ENCODE results near the gene TAL2.
A peak's percentile ranks its signal among the peaks of the same experiment; 100 is the strongest.

The TAL2 gene

DNA sequence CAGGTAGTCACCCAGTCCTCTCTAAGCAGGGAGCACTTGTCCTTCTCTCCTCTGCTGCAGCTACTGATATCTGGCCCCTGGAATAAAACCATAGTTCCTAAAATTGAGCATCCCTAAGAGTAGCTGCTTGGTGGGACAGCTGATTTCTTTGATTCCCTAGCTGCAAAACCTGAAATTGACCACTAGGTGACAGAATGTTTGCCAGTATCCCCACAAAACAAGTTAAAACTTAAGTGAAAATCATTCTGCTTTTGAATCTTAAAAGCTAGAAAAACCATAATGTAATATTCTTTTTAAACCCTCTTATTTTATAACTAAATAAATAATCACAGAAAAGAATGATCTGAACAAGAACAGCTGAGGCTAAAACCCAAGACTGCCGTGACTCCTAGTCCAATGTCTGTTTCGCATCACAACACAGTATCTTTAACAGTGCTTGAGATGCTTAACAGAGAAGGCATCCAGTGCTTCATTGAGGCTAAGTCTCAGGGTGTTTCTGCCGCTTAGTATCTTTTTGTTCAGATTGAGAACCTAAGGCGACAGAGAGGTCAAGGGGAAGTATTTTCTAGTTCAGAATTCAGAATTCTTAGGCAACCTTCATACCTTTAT is 24.4 kb upstream of the TAL2 start:
- H3K27ac ChIP-seq = no peak overlapping the region
- CTCF ChIA-PET = interaction anchor here (0.6 to 1.2 kb wide), 4 partner anchors 13 to 97 kb away, joined by 3 to 5 read pairs (median 3); no protein-coding TSS in a partner anchor
- POLR2A ChIA-PET (ENCODE audit: low non-redundant PET) = no interaction called here
- TF ChIP-seq, protein P1, sequence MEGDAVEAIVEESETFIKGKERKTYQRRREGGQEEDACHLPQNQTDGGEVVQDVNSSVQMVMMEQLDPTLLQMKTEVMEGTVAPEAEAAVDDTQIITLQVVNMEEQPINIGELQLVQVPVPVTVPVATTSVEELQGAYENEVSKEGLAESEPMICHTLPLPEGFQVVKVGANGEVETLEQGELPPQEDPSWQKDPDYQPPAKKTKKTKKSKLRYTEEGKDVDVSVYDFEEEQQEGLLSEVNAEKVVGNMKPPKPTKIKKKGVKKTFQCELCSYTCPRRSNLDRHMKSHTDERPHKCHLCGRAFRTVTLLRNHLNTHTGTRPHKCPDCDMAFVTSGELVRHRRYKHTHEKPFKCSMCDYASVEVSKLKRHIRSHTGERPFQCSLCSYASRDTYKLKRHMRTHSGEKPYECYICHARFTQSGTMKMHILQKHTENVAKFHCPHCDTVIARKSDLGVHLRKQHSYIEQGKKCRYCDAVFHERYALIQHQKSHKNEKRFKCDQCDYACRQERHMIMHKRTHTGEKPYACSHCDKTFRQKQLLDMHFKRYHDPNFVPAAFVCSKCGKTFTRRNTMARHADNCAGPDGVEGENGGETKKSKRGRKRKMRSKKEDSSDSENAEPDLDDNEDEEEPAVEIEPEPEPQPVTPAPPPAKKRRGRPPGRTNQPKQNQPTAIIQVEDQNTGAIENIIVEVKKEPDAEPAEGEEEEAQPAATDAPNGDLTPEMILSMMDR (conservative IDR thresholded peaks at IDR 0.05; ENCODE audit: low read depth) = peak; percentile 34
- no peak for DNase-seq (ENCODE audit: low spot score)

DNA sequence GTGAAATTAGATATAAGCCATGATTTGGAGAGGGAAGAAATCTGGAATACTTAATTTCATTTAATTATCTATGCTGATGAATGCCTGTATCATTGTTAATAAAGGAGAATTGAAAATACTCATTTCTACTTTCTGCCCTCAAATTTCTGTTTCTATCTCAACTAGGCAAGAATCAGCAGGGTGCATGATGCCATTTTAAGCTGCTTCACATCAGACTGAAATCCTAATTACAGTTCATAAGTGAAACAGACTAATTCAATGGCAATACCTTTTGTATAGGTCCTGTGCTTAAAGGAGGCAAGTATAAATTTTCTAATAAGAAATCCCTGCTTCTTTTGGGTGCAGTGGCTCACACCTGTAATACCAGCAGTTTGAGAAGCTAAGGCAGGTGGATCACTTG is 22.3 kb upstream of the TAL2 start:
- no peak for DNase-seq (ENCODE audit: low spot score)
- ChIA-PET POLR2A (ENCODE audit: low non-redundant PET) (no interaction called here), CTCF (no interaction called here)
- no peak overlapping the region for H3K27ac ChIP-seq
- TF ChIP-seq, protein P1 (conservative IDR thresholded peaks at IDR 0.05; ENCODE audit: low read depth) = no peak

DNA sequence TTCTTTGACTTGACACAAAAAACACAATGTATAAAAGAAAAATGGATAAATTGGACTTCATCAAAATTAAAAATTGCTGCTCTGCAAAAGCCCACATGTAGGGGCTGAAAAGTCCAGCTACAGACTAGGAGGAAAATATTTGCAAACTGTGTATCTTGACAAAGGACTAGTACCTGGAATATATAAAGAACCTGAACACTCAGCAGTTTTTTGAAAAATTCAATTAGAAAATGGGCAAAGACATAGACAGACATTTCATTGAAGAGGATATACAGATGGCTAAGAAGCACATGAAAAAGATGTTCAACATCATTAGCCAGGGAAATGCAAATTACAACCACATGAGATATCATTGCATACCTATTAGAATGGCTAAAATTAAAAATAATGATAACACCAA is 18.5 kb upstream of the TAL2 start:
- H3K27ac ChIP-seq = no peak overlapping the region
- POLR2A ChIA-PET (ENCODE audit: low non-redundant PET) = no interaction called here
- TF ChIP-seq, protein P1 (conservative IDR thresholded peaks at IDR 0.05; ENCODE audit: low read depth) = no peak
- CTCF ChIA-PET = no interaction called here
- DNase-seq (ENCODE audit: low spot score) = no peak

DNA sequence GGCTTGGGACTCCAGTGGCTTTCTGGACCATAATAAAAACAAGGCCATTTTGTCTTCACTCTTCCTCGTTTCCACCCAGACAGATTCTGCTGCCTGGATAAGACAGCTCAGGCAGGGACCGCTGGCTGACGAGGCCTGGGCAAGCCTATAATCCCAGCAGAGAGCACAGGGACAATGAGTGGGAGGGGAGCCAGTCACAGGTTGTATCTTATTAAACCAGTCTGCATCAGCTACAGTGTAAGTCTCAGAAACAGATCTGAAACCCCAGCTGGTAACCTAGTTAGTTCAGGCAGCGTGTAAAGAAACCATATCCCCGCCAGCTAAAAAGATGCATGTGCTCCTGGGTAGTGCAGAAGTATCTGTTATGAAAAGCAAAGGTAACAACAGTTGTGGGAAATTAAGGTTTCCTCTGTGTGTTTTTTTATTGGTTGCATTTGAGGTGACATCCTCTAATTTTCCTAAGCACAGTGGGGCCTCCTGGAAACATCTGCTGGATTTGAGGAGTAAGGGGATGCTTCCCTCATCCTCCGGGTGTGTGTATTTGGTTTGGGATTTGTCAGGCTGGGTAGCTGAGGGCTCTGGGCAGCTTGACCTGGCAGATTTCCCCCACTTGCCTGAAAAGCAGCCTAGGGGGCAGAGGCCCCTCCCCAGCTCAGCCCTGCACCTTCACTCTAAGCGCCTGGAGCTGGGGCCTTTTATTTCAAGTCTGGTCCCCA is 15.2 kb upstream of the TAL2 start:
- TF ChIP-seq, protein P1 (conservative IDR thresholded peaks at IDR 0.05; ENCODE audit: low read depth) = no peak
- no peak for DNase-seq (ENCODE audit: low spot score)
- ChIA-PET POLR2A (ENCODE audit: low non-redundant PET) (no interaction called here), CTCF (interaction anchor here (0.9 to 1.0 kb wide), 2 partner anchors 8 to 38 kb away, joined by 3 to 4 read pairs; no protein-coding TSS in a partner anchor)
- H3K27ac ChIP-seq = no peak overlapping the region

DNA sequence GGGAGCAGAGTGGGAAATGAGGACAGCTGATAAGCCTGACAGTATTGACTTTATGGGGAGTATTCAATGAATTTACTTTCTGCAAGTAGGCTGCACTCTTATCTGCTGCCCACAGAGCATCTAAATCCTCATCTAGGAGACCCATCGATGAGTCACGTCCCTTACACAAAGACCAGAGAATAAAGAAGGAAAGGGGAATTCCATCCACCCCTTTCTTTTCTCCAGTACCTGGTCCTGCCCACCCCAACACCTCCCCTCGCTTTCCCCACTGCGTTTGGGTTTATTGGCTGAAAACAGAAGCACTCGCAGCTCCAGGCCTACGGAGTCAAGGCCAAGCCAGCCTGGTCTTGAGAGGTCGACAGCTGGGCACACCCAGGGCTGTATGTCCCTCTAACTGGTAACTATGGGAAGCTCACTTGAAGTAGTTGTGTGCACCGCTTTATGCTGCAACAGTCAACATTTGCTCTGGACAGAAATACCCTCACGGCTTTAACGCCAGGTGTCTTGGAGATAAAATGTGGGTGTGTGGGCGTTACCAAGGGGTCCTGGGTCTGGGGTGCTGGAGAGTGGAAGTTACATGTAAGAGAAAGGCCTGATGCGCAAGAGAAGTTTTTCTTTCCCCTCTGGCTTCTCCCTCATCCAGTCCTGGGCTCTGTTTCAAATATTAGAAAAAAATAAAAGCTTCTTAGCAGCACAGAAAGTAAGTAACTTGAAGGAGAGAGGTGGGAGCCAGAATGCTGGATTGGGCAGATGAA is 14.5 kb upstream of the TAL2 start:
- TF ChIP-seq, protein P1 (conservative IDR thresholded peaks at IDR 0.05; ENCODE audit: low read depth) = no peak
- DNase-seq (ENCODE audit: low spot score) = no peak
- no peak overlapping the region for H3K27ac ChIP-seq
- CTCF ChIA-PET = no interaction called here
- POLR2A ChIA-PET (ENCODE audit: low non-redundant PET) = no interaction called here

DNA sequence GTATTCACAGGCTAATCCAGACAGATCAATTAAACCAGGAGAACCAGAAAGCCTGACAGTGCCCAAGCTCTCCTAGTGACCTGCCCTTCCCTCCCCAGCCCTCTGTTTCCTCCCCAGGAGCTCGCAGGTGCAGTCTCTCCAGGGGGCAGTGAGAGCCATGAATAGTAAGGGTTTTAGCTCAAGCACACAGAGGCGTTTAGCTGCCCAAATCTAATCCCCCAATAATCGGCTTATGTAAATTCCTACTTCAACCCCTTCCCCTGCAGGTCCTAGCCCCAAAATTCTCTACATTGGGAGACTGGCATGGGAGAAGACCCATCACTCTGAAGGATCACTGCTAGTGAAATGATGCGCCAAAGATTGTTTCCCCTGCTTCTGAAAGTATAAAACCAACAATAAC is 10.5 kb upstream of the TAL2 start:
- ChIA-PET POLR2A (ENCODE audit: low non-redundant PET) (no interaction called here), CTCF (no interaction called here)
- TF ChIP-seq, protein P1 (conservative IDR thresholded peaks at IDR 0.05; ENCODE audit: low read depth) = no peak
- DNase-seq (ENCODE audit: low spot score) = no peak
- H3K27ac ChIP-seq = no peak overlapping the region

All from RWPE1 (cell line).